IMR-90 (cell line): ENCODE measurements around the gene IL18R1. TPM values are rescaled to one million over a fixed set of nuclear protein-coding genes. Genes with fewer than 3 reads are reported as not detected.

Experiments used
- ATAC-seq: fragments of 200-7000 bp; cut with Tn5 transposase; 2 replicates; pipeline ENCODE4 v1.9.1; 2020; ENCODE audit warnings: low read depth, mild to moderate bottlenecking, moderate library complexity
- BruUV-seq: library from RNA; stranded (reverse); fragments of 400-500 nt; replicated peaks from 2 replicates; lab custom pipeline; 2021; lab: Mats Ljungman, UMichigan
- CTCF ChIA-PET: fragments of 300-600 bp; formaldehyde crosslinking; extraction: SDS; loops from one replicate; lab custom pipeline; 2021; ENCODE audit warnings: antibody characterized with exemption; lab: Yijun Ruan, JAX
- POLR2A ChIA-PET: fragments of 300-600 bp; sonication (Branson Sonifier 250); formaldehyde crosslinking; loops from one replicate; lab custom pipeline; 2022; ENCODE audit warnings: antibody characterized with exemption; ENCODE audit not compliant: unreplicated experiment; lab: Charles Lee
- DNase-seq: peaks from one replicate; pipeline ENCODE4 v3.0.0; 2013
- H2AFZ ChIP-seq: replicated peaks from 2 replicates; pipeline ENCODE3; 2013; ENCODE audit warnings: low read length, mild to moderate bottlenecking; ENCODE audit not compliant: poor library complexity
- H2AK5ac ChIP-seq: 2 replicates; pipeline ENCODE4 v1.6.1; 2013; ENCODE audit warnings: low read depth, low read length, inconsistent platforms
- H2AK9ac ChIP-seq: replicated peaks from 2 replicates; pipeline ENCODE3; 2013; ENCODE audit warnings: mild to moderate bottlenecking, low read depth, low read length, moderate library complexity; ENCODE audit not compliant: poor library complexity
- H2BK120ac ChIP-seq: 2 replicates; pipeline ENCODE4 v1.6.1; 2013; ENCODE audit warnings: low read depth, low read length, inconsistent platforms
- H2BK15ac ChIP-seq: 3 replicates; pipeline ENCODE4 v1.6.1; 2013; ENCODE audit warnings: low read depth, low read length, inconsistent platforms
- H2BK20ac ChIP-seq: 2 replicates; pipeline ENCODE4 v1.6.1; 2013; ENCODE audit warnings: low read depth, mild to moderate bottlenecking, inconsistent platforms, low read length, moderate library complexity
- H2BK5ac ChIP-seq: 2 replicates; pipeline ENCODE4 v1.6.1; 2013; ENCODE audit warnings: mild to moderate bottlenecking, low read depth, low read length, inconsistent platforms; ENCODE audit not compliant: poor library complexity, severe bottlenecking
- H3K14ac ChIP-seq: replicated peaks from 2 replicates; pipeline ENCODE4 v1.6.1; 2013; ENCODE audit warnings: low read depth, low read length, inconsistent platforms
- H3K18ac ChIP-seq: 2 replicates; pipeline ENCODE4 v1.6.1; 2013; ENCODE audit warnings: low read depth, low read length, control low read depth
- H3K23ac ChIP-seq: 2 replicates; pipeline ENCODE4 v1.6.1; 2013; ENCODE audit warnings: low read depth, low read length, inconsistent platforms
- H3K27ac ChIP-seq: 2 replicates; pipeline ENCODE4 v1.5.1; 2013; ENCODE audit warnings: mild to moderate bottlenecking, control low read depth, low read length; ENCODE audit not compliant: insufficient read depth
- H3K27me3 ChIP-seq: 2 replicates; pipeline ENCODE4 v1.6.1; 2013; ENCODE audit warnings: low read length; ENCODE audit not compliant: control insufficient read depth, insufficient read depth
- H3K36me3 ChIP-seq: 2 replicates; pipeline ENCODE4 v1.6.1; 2013; ENCODE audit warnings: low read length, mixed read lengths; ENCODE audit not compliant: control insufficient read depth, insufficient read depth
- H3K4ac ChIP-seq: 2 replicates; pipeline ENCODE4 v1.6.1; 2013; ENCODE audit warnings: low read depth, low read length, inconsistent platforms
- H3K4me1 ChIP-seq: 2 replicates; pipeline ENCODE4 v1.6.1; 2013; ENCODE audit warnings: low read length, mixed read lengths; ENCODE audit not compliant: control insufficient read depth, insufficient read depth
- H3K4me2 ChIP-seq: 2 replicates; pipeline ENCODE4 v1.6.1; 2013; ENCODE audit warnings: low read depth, mild to moderate bottlenecking, control low read depth, low read length, moderate library complexity
- H3K4me3 ChIP-seq: 2 replicates; pipeline ENCODE4 v1.5.1; 2013; ENCODE audit warnings: low read depth, mild to moderate bottlenecking, control low read depth, low read length, moderate library complexity; ENCODE audit not compliant: insufficient read depth
- H3K56ac ChIP-seq: 2 replicates; pipeline ENCODE4 v1.6.1; 2013; ENCODE audit warnings: low read length, inconsistent platforms; ENCODE audit not compliant: insufficient read depth; ENCODE audit errors: extremely low read depth
- H3K79me1 ChIP-seq, 2 experiments: 2 replicates each; pipeline ENCODE4 v1.6.1; 2013; ENCODE audit warnings: low read length in 2 of 2, inconsistent platforms in 1 of 2, low read depth in 1 of 2
- H3K9ac ChIP-seq: 2 replicates; pipeline ENCODE4 v1.6.1; 2013; ENCODE audit warnings: low read depth, low read length, control low read depth
- H3K9me1 ChIP-seq: 2 replicates; pipeline ENCODE4 v1.6.1; 2013; ENCODE audit warnings: low read length, inconsistent platforms; ENCODE audit not compliant: insufficient read depth
- H3K9me3 ChIP-seq: 2 replicates; pipeline ENCODE4 v1.6.1; 2013; ENCODE audit warnings: low read length; ENCODE audit not compliant: control insufficient read depth, insufficient read depth
- H4K20me1 ChIP-seq: 2 replicates; pipeline ENCODE4 v1.6.1; 2013; ENCODE audit warnings: low read length, inconsistent platforms; ENCODE audit not compliant: insufficient read depth
- H4K5ac ChIP-seq: 2 replicates; pipeline ENCODE4 v1.6.1; 2013; ENCODE audit warnings: mild to moderate bottlenecking, low read depth, low read length, control low read depth
- H4K8ac ChIP-seq, 2 experiments: 2 replicates each; pipeline ENCODE4 v1.6.1; 2013; ENCODE audit warnings: low read depth in 2 of 2, low read length in 2 of 2, control low read depth in 1 of 2, inconsistent platforms in 1 of 2
- H4K91ac ChIP-seq: 2 replicates; pipeline ENCODE4 v1.6.1; 2013; ENCODE audit warnings: low read depth, low read length, inconsistent platforms; ENCODE audit not compliant: insufficient read depth
- CEBPB ChIP-seq: IDR thresholded peaks from 2 replicates; pipeline ENCODE4 v1.6.1; 2012; ENCODE audit warnings: low read depth, low read length, improper control_type of control experiment
- MAFK ChIP-seq: IDR thresholded peaks from 2 replicates; pipeline ENCODE4 v1.6.1; 2012; ENCODE audit warnings: low read depth, low read length, improper control_type of control experiment
- NFE2L2 ChIP-seq: fragments of 150-350 bp; IDR thresholded peaks from 2 replicates; pipeline ENCODE4 v1.6.1; 2016; ENCODE audit warnings: low read depth, mild to moderate bottlenecking, low read length
- RAD21 ChIP-seq: IDR thresholded peaks from 2 replicates; pipeline ENCODE4 v1.6.1; 2012; ENCODE audit warnings: low read length, improper control_type of control experiment
- RCOR1 ChIP-seq: IDR thresholded peaks from 2 replicates; pipeline ENCODE4 v1.6.1; 2012; ENCODE audit warnings: mild to moderate bottlenecking, low read length, improper control_type of control experiment; ENCODE audit not compliant: insufficient replicate concordance
- SMC3 ChIP-seq: fragments of 150-350 bp; IDR thresholded peaks from 2 replicates; pipeline ENCODE4 v1.6.1; 2016; ENCODE audit warnings: low read depth, mild to moderate bottlenecking, antibody characterized with exemption, low read length, moderate library complexity
- WGBS, 2 experiments: methylation state at CpG; one replicate each; pipeline versions ENCODE4 v1.1.5 to v1.1.7; 2013; ENCODE audit warnings: missing lambda C conversion rate in 2 of 2; ENCODE audit not compliant: insufficient read length in 1 of 2; ENCODE audit errors: extremely low coverage in 2 of 2; 5-methylcytosine and 5-hydroxymethylcytosine counted together
- dilution Hi-C: fragments of 300-500 bp; cut with HindIII; formaldehyde crosslinking; loops from one replicate; pipeline ENCODE4 v1.14.3; 2018; ENCODE audit warnings: low sequenced_read_pairs; ENCODE audit not compliant: unreplicated experiment
- in situ Hi-C: fragments of 300-500 bp; cut with MboI; formaldehyde crosslinking; loops from 3 replicates; pipeline ENCODE4 v1.14.3; 2019; ENCODE audit warnings: low sequenced_read_pairs, inconsistent platforms, mixed read lengths
- intact Hi-C: fragments of 100-400 bp; cut with micrococcal nuclease; formaldehyde crosslinking; loops from 2 replicates; pipeline ENCODE4 v1.10.0; 2022
- polyA plus RNA-seq, 3 experiments: library from polyadenylated mRNA; depleted of rRNA; stranded (reverse); fragments of >200 nt; gene quantifications; 2 replicates each; pipeline ENCODE4 v1.2.3, GENCODE V29; 2012; ENCODE audit warnings: low replicate concordance in 1 of 3
- total RNA-seq: library from RNA; depleted of rRNA; stranded (reverse); fragments of >200 nt; gene quantifications from 2 replicates; pipeline ENCODE4 v1.2.3, GENCODE V29; 2012
- TF ChIP-seq, protein P1 (sequence below): fragments of 150-350 bp; IDR thresholded peaks from 2 replicates; pipeline ENCODE4 v1.6.1; 2017; ENCODE audit warnings: mild to moderate bottlenecking, antibody characterized with exemption, low read length, low read depth
- TF ChIP-seq, protein P2 (sequence below): conservative IDR thresholded peaks from 2 replicates; pipeline ENCODE4 v1.5.1; 2012; ENCODE audit warnings: mild to moderate bottlenecking, low read depth, low read length, improper control_type of control experiment
- TF ChIP-seq, protein P3 (sequence below): fragments of 150-350 bp; IDR thresholded peaks from 2 replicates; pipeline ENCODE4 v1.6.1; 2016; ENCODE audit warnings: low read depth, mild to moderate bottlenecking, low read length, moderate library complexity, borderline replicate concordance

The IL18R1 gene
- total and polyA plus RNA-seq, 2 of the 4 experiments (the other 2 are of a cell fraction) = 0.18 to 0.24 TPM

DNA sequence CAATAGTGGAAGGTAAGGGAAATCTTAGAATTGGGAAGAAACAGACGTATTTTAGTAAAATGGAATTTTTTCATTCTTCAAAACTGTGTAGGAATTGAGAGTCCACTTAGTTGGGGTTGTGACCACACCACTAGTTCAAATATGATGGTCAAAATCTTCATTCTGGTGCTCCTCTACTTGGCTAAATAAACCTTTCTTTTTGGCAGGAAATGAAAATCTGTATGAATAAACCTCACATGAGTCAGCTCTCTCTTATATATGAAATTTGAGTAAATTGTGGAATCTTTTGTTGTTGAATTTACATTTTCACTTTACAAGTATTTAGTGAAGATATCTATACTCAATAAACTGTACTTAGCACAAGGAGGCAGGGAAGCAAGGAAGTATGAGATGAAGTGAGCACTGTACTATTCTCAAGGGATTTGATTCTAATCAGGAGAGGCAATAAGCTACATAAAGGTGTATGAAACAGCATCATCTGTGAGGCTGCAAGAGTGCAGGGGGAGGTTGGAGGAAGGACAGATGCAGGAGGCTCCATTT is 20.5 kb downstream of the IL18R1 start:
- no TSS peak for BruUV-seq

More for the DNA sequence above, 20.5 kb downstream of the IL18R1 start:
- no peaks in the 10 kb centered on the region for H3K36me3 ChIP-seq
- no peak overlapping the region for H3K56ac ChIP-seq
- TF ChIP-seq MAFK (no peak), SMC3 (no peak), RAD21 (no peak), NFE2L2 (no peak), CEBPB (no peak), RCOR1 (no peak)
- TF ChIP-seq, protein P1, sequence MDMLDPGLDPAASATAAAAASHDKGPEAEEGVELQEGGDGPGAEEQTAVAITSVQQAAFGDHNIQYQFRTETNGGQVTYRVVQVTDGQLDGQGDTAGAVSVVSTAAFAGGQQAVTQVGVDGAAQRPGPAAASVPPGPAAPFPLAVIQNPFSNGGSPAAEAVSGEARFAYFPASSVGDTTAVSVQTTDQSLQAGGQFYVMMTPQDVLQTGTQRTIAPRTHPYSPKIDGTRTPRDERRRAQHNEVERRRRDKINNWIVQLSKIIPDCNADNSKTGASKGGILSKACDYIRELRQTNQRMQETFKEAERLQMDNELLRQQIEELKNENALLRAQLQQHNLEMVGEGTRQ = no peak
- TF ChIP-seq, protein P2, sequence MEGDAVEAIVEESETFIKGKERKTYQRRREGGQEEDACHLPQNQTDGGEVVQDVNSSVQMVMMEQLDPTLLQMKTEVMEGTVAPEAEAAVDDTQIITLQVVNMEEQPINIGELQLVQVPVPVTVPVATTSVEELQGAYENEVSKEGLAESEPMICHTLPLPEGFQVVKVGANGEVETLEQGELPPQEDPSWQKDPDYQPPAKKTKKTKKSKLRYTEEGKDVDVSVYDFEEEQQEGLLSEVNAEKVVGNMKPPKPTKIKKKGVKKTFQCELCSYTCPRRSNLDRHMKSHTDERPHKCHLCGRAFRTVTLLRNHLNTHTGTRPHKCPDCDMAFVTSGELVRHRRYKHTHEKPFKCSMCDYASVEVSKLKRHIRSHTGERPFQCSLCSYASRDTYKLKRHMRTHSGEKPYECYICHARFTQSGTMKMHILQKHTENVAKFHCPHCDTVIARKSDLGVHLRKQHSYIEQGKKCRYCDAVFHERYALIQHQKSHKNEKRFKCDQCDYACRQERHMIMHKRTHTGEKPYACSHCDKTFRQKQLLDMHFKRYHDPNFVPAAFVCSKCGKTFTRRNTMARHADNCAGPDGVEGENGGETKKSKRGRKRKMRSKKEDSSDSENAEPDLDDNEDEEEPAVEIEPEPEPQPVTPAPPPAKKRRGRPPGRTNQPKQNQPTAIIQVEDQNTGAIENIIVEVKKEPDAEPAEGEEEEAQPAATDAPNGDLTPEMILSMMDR = no peak
- TF ChIP-seq, protein P3, sequence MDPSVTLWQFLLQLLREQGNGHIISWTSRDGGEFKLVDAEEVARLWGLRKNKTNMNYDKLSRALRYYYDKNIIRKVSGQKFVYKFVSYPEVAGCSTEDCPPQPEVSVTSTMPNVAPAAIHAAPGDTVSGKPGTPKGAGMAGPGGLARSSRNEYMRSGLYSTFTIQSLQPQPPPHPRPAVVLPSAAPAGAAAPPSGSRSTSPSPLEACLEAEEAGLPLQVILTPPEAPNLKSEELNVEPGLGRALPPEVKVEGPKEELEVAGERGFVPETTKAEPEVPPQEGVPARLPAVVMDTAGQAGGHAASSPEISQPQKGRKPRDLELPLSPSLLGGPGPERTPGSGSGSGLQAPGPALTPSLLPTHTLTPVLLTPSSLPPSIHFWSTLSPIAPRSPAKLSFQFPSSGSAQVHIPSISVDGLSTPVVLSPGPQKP = no peak
- 0 out of 2 replicates have a peak overlapping the region, but pooled peaks have one; percentile 12 for H3K4ac ChIP-seq
- no peak overlapping the region for H2BK15ac ChIP-seq
- H3K27ac ChIP-seq = peak overlapping the region; percentile 38; the same call in 1 of the 2 replicates
- H2AK9ac ChIP-seq = peak overlapping the region; percentile 81
- CTCF ChIA-PET = no interaction called here
- ATAC-seq (peak; percentile 89), DNase-seq (peak; percentile 44)
- no peaks in the 10 kb centered on the region; the same call in 1 of the 2 replicates for H3K9me3 ChIP-seq
- H2BK5ac ChIP-seq = no peak overlapping the region
- H3K18ac ChIP-seq = peak overlapping the region; percentile 28; the same call in 1 of the 2 replicates
- H2AK5ac ChIP-seq = no peak overlapping the region
- H2BK20ac ChIP-seq = no peak overlapping the region
- H4K5ac ChIP-seq = no peak overlapping the region
- peak overlapping the region; percentile 60; the same call in 1 of the 2 replicates for H3K4me2 ChIP-seq
- no peak overlapping the region for H3K9ac ChIP-seq
- no peak overlapping the region for H2BK120ac ChIP-seq
- WGBS, 2 experiments = no CpG with 5 or more reads among the region's 1 CpG
- H3K4me3 ChIP-seq = no peak overlapping the region
- dilution Hi-C loops = no loop called here
- no peak overlapping the region for H2AFZ ChIP-seq
- H4K91ac ChIP-seq = no peak overlapping the region
- 0 out of 2 replicates have a peak overlapping the region, but pooled peaks have one; percentile 18 for H3K14ac ChIP-seq
- POLR2A ChIA-PET = no interaction called here
- peaks cover 3% of the 10 kb centered on the region for H3K4me1 ChIP-seq
- in situ Hi-C loops = no loop called here
- no peaks in the 10 kb centered on the region for H3K9me1 ChIP-seq
- H3K79me1 ChIP-seq = no peaks in the 10 kb centered on the region
- H3K27me3 ChIP-seq = peaks cover 4% of the 10 kb centered on the region
- no peak overlapping the region for H4K8ac ChIP-seq
- H4K20me1 ChIP-seq = no peaks in the 10 kb centered on the region
- intact Hi-C loops = no loop called here
- no peak overlapping the region for H3K23ac ChIP-seq
